ENCODE data around the gene GCN1. TPM values are rescaled to one million over a fixed set of nuclear protein-coding genes. Genes with fewer than 3 reads are reported as not detected.

GCN1 gene
- total RNA-seq, 1 donor from 2014 or later, result 92.3 TPM

- DNase-seq (ENCODE audit: low spot score), result no peak
- no peaks in the 10 kb centered on the region for H3K9me3 Mint-ChIP-seq (ENCODE audit: low read depth)
- H3K4me1 Mint-ChIP-seq (ENCODE audit: low read depth), result peaks cover 5% of the 10 kb centered on the region
- no peaks in the 10 kb centered on the region for H3K27me3 Mint-ChIP-seq (ENCODE audit: low read depth)
- peak overlapping the region; percentile 32 for H3K27ac Mint-ChIP-seq (ENCODE audit: unreplicated experiment)
- TF ChIP-seq CTCF (IDR thresholded peaks at IDR 0.05), result no peak
- H3K4me3 Mint-ChIP-seq (ENCODE audit: unreplicated experiment), result no peak overlapping the region
- H3K36me3 Mint-ChIP-seq (ENCODE audit: low read depth), result peaks cover 29% of the 10 kb centered on the region
These were observed 68.5 kb downstream of the GCN1 start for GRCh38 chr12:120125792-120126634.

DNA sequence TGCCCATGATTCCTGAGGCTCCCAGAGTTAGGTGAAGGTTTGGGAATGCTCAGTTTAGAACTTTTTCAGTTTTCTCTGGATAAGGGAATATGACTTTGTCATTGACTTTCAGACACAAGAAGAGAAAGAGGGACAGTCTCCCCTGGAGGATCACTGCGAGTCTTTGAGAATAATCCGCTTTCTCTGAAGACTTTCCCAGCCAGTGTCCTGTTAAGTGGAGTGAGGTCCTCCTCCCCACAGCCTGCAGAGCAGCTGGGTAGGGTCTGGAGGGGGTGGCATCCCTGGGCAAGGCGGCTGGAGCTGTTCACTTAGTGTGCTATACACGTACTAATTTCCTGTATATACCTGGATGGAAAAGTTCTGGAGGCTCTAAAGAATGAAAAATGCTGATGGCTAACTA lies 69.5 kb downstream of the GCN1 start:
- Mint-ChIP-seq H3K4me3 (ENCODE audit: unreplicated experiment) (no peak overlapping the region), H3K27me3 (ENCODE audit: low read depth) (no peaks in the 10 kb centered on the region), H3K4me1 (ENCODE audit: low read depth) (peaks cover 12% of the 10 kb centered on the region), H3K36me3 (ENCODE audit: low read depth) (peaks cover 27% of the 10 kb centered on the region), H3K9me3 (ENCODE audit: low read depth) (no peaks in the 10 kb centered on the region), H3K27ac (ENCODE audit: unreplicated experiment) (no peak overlapping the region)
- no peak for DNase-seq (ENCODE audit: low spot score)
- TF ChIP-seq CTCF (IDR thresholded peaks at IDR 0.05), result no peak

- TF ChIP-seq CTCF (IDR thresholded peaks at IDR 0.05), result no peak
These were observed 72.7 kb downstream of the GCN1 start for GRCh38 chr12:120121766-120122293.

GRCh38 chr12:120121343-120121742 lies 73.2 kb downstream of the GCN1 start:
- no peak overlapping the region for H3K4me3 Mint-ChIP-seq (ENCODE audit: unreplicated experiment)
- H3K27me3 Mint-ChIP-seq (ENCODE audit: low read depth), result no peaks in the 10 kb centered on the region
- peak overlapping the region; percentile 33 for H3K27ac Mint-ChIP-seq (ENCODE audit: unreplicated experiment)
- no peak for TF ChIP-seq CTCF (IDR thresholded peaks at IDR 0.05)
- peaks cover 34% of the 10 kb centered on the region for H3K4me1 Mint-ChIP-seq (ENCODE audit: low read depth)
- DNase-seq (ENCODE audit: low spot score), result no peak
- H3K9me3 Mint-ChIP-seq (ENCODE audit: low read depth), result no peaks in the 10 kb centered on the region
- peaks cover 3% of the 10 kb centered on the region for H3K36me3 Mint-ChIP-seq (ENCODE audit: low read depth)

More at GRCh38 chr12:120121766-120122293, 72.7 kb downstream of the GCN1 start:
- no peak overlapping the region for H3K4me3 Mint-ChIP-seq (ENCODE audit: unreplicated experiment)
- H3K27ac Mint-ChIP-seq (ENCODE audit: unreplicated experiment), result no peak overlapping the region
- DNase-seq (ENCODE audit: low spot score), result no peak
- H3K27me3 Mint-ChIP-seq (ENCODE audit: low read depth), result no peaks in the 10 kb centered on the region
- peaks cover 4% of the 10 kb centered on the region for H3K36me3 Mint-ChIP-seq (ENCODE audit: low read depth)
- H3K4me1 Mint-ChIP-seq (ENCODE audit: low read depth), result peaks cover 37% of the 10 kb centered on the region
- H3K9me3 Mint-ChIP-seq (ENCODE audit: low read depth), result no peaks in the 10 kb centered on the region

- peaks cover 1% of the 10 kb centered on the region for H3K36me3 Mint-ChIP-seq (ENCODE audit: low read depth)
- TF ChIP-seq CTCF (IDR thresholded peaks at IDR 0.05), result no peak
- no peak overlapping the region for H3K4me3 Mint-ChIP-seq (ENCODE audit: unreplicated experiment)
- H3K27ac Mint-ChIP-seq (ENCODE audit: unreplicated experiment), result peak overlapping the region; percentile 83
- no peaks in the 10 kb centered on the region for H3K27me3 Mint-ChIP-seq (ENCODE audit: low read depth)
- DNase-seq (ENCODE audit: low spot score), result no peak
- no peaks in the 10 kb centered on the region for H3K9me3 Mint-ChIP-seq (ENCODE audit: low read depth)
- H3K4me1 Mint-ChIP-seq (ENCODE audit: low read depth), result peaks cover 51% of the 10 kb centered on the region
These were observed 75.1 kb downstream of the GCN1 start for GRCh38 chr12:120119271-120119973.
